H1 (cell line): ENCODE data around the gene MIB2. TPM values are rescaled to one million over a fixed set of nuclear protein-coding genes. Genes with fewer than 3 reads are reported as not detected.
A peak's percentile ranks its signal among the peaks of the same experiment; 100 is the strongest.

Source experiments
- SIX5 ChIP-seq: IDR thresholded peaks from 2 replicates; pipeline ENCODE4 v1.6.1; 2011; ENCODE audit warnings: mild to moderate bottlenecking, low read depth, low read length
- polyA plus RNA-seq, 7 experiments: library from polyadenylated mRNA; depleted of rRNA in 3 of 7; stranded (reverse) in 5 of 7; unstranded in 2 of 7; fragments of >200 nt in 5 of 7; fragments of 200-250 nt in 2 of 7; gene quantifications; 1 replicate in 5 of 7; 2 replicates in 1 of 7; 4 replicates in 1 of 7; pipeline versions ENCODE4 v1.2.1 to v1.2.3, GENCODE V29; 2011 to 2013; ENCODE audit warnings: missing spikeins in 2 of 7, mixed read lengths in 2 of 7
- total RNA-seq: library from RNA; stranded (reverse); fragmentation: NEBNext Ultra II Directional; extraction: Animal tissue kit (Norgen Biotek cat#: 25700); gene quantifications from 2 replicates; pipeline ENCODE4 v1.2.1, GENCODE V29; 2021

The MIB2 gene
- total and polyA plus RNA-seq, 2 of the 8 experiments (the other 6 are each of a cell fraction or from before 2014, with no cell fraction given) = 32.5 to 60.0 TPM

DNA sequence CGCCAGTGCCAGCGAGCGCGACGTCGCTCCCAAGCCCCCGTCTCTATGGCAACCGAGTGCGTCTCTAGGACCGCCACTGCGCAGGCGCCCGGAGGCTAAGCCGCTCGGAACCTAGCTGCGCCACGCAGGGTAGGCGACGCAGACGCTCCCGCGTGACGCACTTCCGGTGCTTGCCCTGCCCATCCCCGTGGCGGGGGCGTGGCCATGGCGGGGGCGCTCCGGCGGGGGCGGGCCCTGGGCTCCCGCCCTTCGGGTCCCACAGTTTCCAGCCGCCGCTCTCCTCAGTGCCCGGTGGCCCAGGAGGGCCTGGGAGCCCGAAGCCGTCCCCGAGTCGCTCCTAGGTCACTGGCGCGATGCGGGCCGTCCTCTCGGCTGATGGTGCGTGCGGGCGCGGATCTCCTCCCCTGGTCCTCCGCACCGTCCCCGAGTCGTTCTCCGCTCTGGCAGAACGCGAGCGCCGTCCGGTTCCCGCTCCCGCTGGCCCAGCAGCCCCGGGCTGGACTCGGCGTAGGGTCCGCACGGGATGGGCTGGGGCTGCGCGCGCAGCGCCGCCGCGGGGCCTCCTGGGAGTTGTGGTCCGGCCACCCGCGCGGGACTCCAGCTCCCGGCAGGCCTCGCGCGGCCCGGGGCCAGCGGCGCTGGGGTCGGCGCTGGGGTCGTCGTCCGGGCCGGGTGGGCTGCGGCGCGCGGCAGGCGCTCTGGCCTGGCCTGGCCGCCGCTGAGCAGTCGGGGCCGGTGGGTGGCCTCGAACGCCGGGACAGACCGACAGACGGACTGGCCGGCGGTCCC, at the start of gene MIB2 (continued):
- TF ChIP-seq SIX5 = peak; percentile 57; the same call in 1 of the 2 replicates
- TF ChIP-seq, all 59 proteins: peak for 20
